GM12872 (cell line): ENCODE data around the gene FBXW2.

ENCODE experiments used
- CTCF ChIP-seq: IDR thresholded peaks from 3 replicates; pipeline ENCODE4 v1.5.1; 2011; ENCODE audit warnings: low read depth, mild to moderate bottlenecking, low read length, moderate library complexity; ENCODE audit not compliant: insufficient read depth

FBXW2 gene

GRCh38 chr9:120756531-120756930, 36.7 kb downstream of the FBXW2 start:
- TF ChIP-seq CTCF, result no peak

DNA sequence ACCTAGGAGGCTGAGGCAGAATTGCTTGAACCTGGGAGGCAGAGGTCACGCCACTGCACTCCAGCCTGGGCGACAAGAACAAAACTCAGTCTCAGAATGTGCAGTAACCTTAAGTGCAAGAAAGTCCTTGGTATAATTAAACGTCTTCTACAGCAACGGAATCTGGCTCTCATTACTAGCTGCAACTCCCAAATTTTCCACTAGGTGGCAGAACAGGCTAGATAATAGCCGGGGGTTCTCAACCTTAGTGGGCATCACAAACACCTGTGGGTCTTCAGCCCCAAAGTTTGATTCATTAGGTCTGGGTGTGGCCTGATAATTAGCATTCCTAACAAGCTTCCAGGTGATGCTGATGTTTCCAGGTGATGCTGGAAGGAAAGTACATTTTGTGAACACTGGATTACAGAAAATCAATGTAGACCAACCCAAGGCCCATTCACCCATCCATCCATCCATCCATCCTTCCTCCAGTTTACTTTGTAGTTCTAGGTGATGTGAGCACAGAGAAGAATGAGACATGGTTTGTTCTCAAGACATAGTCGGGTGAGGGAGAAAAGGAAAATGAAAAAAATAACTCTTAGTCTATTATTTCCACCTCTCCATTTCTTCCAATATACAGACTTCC, 37.3 kb downstream of the FBXW2 start:
- peak; percentile 85 for TF ChIP-seq CTCF

DNA sequence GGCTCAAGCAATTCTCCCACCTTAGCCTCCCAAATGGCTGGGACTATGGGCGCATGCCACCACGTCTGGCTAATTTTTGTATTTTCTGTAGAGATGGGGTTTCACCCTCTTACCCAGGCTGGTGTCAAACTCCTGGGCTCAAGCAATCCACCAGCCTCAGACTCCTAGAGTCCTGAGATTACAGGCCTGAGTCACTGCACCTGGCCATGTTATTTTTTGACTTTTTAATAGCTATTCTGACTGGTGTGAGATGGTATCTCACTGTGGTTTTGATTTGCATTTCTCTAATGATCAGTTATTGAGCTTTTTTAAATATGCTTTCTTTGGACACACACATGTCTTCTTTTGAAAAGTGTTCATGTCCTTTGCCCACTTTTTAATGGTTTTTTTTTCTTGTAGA, 38.2 kb downstream of the FBXW2 start:
- TF ChIP-seq CTCF, result no peak

- TF ChIP-seq CTCF, result no peak
Measured at GRCh38 chr9:120750421-120750820, 42.8 kb downstream of the FBXW2 start.

DNA sequence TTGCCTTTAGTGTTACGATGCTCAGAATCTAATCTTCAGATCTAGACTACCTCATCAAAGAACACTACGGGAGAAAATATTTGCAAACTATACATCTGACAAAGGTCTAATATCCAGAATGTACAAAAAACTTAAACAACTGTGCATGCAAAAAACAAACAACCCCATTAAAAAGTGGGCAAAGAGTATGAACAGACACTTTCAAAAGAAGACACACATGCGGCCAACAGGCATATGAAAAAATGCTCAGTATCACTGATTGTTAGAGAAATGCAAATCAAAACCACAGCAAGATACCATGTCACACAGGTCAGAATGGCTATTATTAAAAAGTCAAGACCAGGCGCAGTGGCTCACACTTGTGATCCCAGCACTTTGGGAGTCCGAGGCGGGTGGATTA, 47.9 kb downstream of the FBXW2 start:
- TF ChIP-seq CTCF, result no peak

DNA sequence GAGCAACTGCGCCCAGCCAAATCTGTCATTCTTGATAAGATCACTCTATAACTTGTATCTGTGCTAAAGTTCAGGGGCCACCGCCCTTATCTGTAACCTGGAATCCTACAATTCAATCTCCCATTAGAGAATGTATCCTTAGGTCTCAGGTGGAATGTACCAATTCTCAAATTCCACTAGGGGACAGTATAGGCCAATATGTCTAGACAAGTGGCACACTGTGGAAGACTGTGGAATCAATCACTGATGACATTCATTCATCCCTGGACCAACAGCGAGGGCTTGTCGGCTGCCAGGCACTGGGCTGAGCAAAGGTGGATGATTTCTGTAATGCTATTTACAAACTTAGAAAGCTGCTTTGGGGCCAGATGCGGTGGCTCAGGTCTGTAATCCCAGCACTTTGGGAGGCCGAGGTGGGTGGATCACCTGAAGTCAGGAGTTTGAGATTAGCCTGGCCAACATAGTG, 50.2 kb downstream of the FBXW2 start:
- TF ChIP-seq CTCF, result peak; percentile 90

DNA sequence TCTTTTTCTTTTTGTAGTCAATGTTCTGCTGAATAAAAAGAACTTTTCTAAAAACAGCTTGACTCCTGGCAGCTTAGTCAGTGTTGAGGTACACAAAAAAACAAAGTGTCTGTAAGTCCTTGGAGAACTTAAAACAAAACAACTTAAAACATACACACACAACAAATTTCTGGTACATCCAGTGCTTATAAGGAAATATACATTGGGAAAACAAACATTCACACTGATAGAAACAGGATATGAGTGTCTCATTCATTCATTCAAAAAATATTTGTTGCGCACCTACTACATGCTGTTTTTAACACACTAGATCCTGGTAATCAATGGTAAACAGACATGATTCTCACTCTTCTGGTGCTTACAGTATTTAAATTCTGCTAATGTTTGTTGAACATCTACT, 51.5 kb downstream of the FBXW2 start:
- TF ChIP-seq CTCF, result no peak

DNA sequence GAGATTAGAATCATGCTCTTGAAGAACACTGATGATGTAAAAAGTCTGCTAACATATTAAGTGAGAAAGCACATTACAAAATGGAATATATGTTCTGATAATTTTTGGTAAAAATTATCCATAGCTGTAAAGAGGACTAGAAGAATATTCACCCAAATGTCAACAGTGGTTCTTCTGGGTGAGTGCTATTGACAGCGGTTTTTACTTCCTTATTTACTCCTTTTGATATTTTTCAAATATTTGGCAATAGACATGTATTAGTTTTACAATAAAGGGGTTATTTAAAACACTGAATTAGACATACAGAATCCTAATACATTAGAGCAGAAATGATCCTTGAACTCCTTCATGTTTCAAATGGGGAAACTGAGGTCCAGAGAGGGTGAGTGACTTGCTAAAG, 52.0 kb downstream of the FBXW2 start:
- TF ChIP-seq CTCF, result no peak
